ENCODE measurements around the gene AMBRA1.

GRCh38 chr11:46490666-46491065 is 103.2 kb downstream of the AMBRA1 start:
- no peak for TF ChIP-seq CTCF (conservative IDR thresholded peaks at IDR 0.05; ENCODE audit: low read length)
- no peak for TF ChIP-seq EZH2phosphoT487 (IDR thresholded peaks at IDR 0.05; ENCODE audit: borderline replicate concordance, low read depth, low read length)
